Caco-2 (cell line): Measurements from ENCODE around the gene PLRG1. TPM values are rescaled to one million over a fixed set of nuclear protein-coding genes. Genes with fewer than 3 reads are reported as not detected.
A peak's percentile ranks its signal among the peaks of the same experiment; 100 is the strongest.

Source experiments
- BruUV-seq: library from RNA; stranded (reverse); fragments of 400-500 nt; replicated peaks from 2 replicates; lab custom pipeline; 2021; lab: Mats Ljungman, UMichigan
- CTCF ChIA-PET: fragments of 300-600 bp; sonication (Branson Sonifier 250); formaldehyde crosslinking; loops from one replicate; lab custom pipeline; 2022; ENCODE audit warnings: antibody characterized with exemption; lab: Charles Lee
- POLR2A ChIA-PET: fragments of 300-600 bp; sonication (Branson Sonifier 250); formaldehyde crosslinking; loops from one replicate; lab custom pipeline; 2022; ENCODE audit warnings: antibody characterized with exemption; lab: Charles Lee
- DNase-seq, 2 experiments: peaks; one replicate each; pipeline versions ENCODE4 v3.0.0 to v3.0.0-alpha.2; 2020 to 2022
- H3K27me3 ChIP-seq: replicated peaks from 2 replicates; pipeline ENCODE4 v1.6.0; 2011; ENCODE audit warnings: low read length; ENCODE audit not compliant: control insufficient read depth, insufficient read depth
- H3K36me3 ChIP-seq: 2 replicates; pipeline ENCODE4 v1.5.1; 2011; ENCODE audit warnings: low read length; ENCODE audit not compliant: control insufficient read depth, insufficient read depth
- H3K4me1 ChIP-seq: fragments of 250-450 bp; sonication (Bioruptor Pico); 2 replicates; pipeline ENCODE4 v1.5.1; 2020; ENCODE audit warnings: mild to moderate bottlenecking
- H3K4me3 ChIP-seq: 2 replicates; pipeline ENCODE4 v1.5.1; 2011; ENCODE audit warnings: low read depth, mild to moderate bottlenecking, control low read depth, low read length
- H3K9me3 ChIP-seq: fragments of 250-450 bp; sonication (Bioruptor Pico); 2 replicates; pipeline ENCODE4 v1.5.1; 2020; ENCODE audit warnings: mild to moderate bottlenecking, moderate library complexity
- H3K27ac Mint-ChIP-seq: one replicate; pipeline ENCODE4 v1.8.0; 2022; ENCODE audit warnings: mixed read lengths; ENCODE audit not compliant: unreplicated experiment
- H3K27me3 Mint-ChIP-seq: one replicate; pipeline ENCODE4 v1.8.0; 2022; ENCODE audit warnings: mixed read lengths; ENCODE audit not compliant: insufficient read depth, unreplicated experiment
- H3K36me3 Mint-ChIP-seq: one replicate; pipeline ENCODE4 v1.8.0; 2022; ENCODE audit warnings: mild to moderate bottlenecking, mixed read lengths; ENCODE audit not compliant: insufficient read depth, unreplicated experiment
- H3K4me1 Mint-ChIP-seq: one replicate; pipeline ENCODE4 v1.8.0; 2022; ENCODE audit warnings: low read depth, mixed read lengths; ENCODE audit not compliant: unreplicated experiment
- H3K4me3 Mint-ChIP-seq: one replicate; pipeline ENCODE4 v1.8.0; 2022; ENCODE audit warnings: mild to moderate bottlenecking, moderate library complexity, mixed read lengths; ENCODE audit not compliant: unreplicated experiment
- H3K9me3 Mint-ChIP-seq: one replicate; pipeline ENCODE4 v1.8.0; 2022; ENCODE audit warnings: mixed read lengths; ENCODE audit not compliant: unreplicated experiment
- intact Hi-C: fragments of 100-400 bp; cut with micrococcal nuclease; formaldehyde crosslinking; loops from one replicate; pipeline ENCODE4 v1.10.0; 2022; ENCODE audit not compliant: unreplicated experiment
- total RNA-seq: library from RNA; stranded (reverse); gene quantifications from 2 replicates; pipeline ENCODE4 v1.2.3, GENCODE V29; 2022
- TF ChIP-seq, protein P1 (sequence below), 2 experiments: fragments of 200-600 bp in 1 of 2; IDR thresholded peaks; 1 replicate in 1 of 2; 2 replicates in 1 of 2; pipeline versions ENCODE4 v1.5.1 to v1.8.0; 2011 to 2022; ENCODE audit warnings: antibody characterized with exemption in 1 of 2, control low read depth in 1 of 2, inconsistent platforms in 1 of 2, low read depth in 1 of 2, low read length in 1 of 2, mild to moderate bottlenecking in 1 of 2, moderate library complexity in 1 of 2; ENCODE audit not compliant: insufficient read depth in 1 of 2, severe bottlenecking in 1 of 2, unreplicated experiment in 1 of 2

The PLRG1 gene
- total RNA-seq, 1 experiment from 2014 or later = 99.4 TPM

- Mint-ChIP-seq H3K27ac (no peak overlapping the region), H3K36me3 (no peaks in the 10 kb centered on the region), H3K27me3 (no peaks in the 10 kb centered on the region), H3K4me1 (peaks cover 5% of the 10 kb centered on the region), H3K4me3 (no peak overlapping the region), H3K9me3 (no peaks in the 10 kb centered on the region)
- no peaks in the 10 kb centered on the region for H3K9me3 ChIP-seq
- intact Hi-C loops = no loop called here
- BruUV-seq = no TSS peak
- H3K36me3 ChIP-seq = no peaks in the 10 kb centered on the region
- TF ChIP-seq, protein P1, sequence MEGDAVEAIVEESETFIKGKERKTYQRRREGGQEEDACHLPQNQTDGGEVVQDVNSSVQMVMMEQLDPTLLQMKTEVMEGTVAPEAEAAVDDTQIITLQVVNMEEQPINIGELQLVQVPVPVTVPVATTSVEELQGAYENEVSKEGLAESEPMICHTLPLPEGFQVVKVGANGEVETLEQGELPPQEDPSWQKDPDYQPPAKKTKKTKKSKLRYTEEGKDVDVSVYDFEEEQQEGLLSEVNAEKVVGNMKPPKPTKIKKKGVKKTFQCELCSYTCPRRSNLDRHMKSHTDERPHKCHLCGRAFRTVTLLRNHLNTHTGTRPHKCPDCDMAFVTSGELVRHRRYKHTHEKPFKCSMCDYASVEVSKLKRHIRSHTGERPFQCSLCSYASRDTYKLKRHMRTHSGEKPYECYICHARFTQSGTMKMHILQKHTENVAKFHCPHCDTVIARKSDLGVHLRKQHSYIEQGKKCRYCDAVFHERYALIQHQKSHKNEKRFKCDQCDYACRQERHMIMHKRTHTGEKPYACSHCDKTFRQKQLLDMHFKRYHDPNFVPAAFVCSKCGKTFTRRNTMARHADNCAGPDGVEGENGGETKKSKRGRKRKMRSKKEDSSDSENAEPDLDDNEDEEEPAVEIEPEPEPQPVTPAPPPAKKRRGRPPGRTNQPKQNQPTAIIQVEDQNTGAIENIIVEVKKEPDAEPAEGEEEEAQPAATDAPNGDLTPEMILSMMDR (IDR thresholded peaks at IDR 0.05; ENCODE audit: insufficient read depth in 1 of 2, low read depth in 1 of 2, low read length in 1 of 2, severe bottlenecking in 1 of 2, unreplicated experiment in 1 of 2) = no peak
- no peak overlapping the region for H3K4me3 ChIP-seq
- ChIA-PET POLR2A (no interaction called here), CTCF (no interaction called here)
- no peaks in the 10 kb centered on the region for H3K27me3 ChIP-seq
- peaks cover 25% of the 10 kb centered on the region for H3K4me1 ChIP-seq
- no peak for DNase-seq
Observed at GRCh38 chr4:154565704-154566103, 15.5 kb upstream of the PLRG1 start.

DNA sequence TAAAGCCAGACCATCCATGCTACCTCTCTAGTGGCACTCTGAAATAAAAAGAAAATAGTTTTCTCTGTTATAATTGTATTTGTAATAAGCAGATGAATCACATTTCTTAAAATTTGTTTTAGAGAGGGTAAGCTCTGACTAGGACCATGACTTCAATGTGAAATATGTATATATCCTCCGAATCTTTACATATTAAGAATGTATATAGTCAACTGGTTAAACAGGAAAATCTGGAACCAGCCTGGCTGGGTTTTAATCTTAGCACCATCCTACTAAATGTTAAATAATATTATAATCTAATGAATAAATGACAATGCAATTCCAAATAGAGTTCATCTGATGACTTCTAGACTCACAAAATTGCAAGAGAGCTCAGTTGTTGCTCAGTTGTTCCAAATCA is 14.1 kb upstream of the PLRG1 start:
- Mint-ChIP-seq H3K4me1 (peaks cover 19% of the 10 kb centered on the region), H3K27ac (no peak overlapping the region), H3K36me3 (no peaks in the 10 kb centered on the region), H3K27me3 (no peaks in the 10 kb centered on the region), H3K9me3 (no peaks in the 10 kb centered on the region), H3K4me3 (no peak overlapping the region)
- ChIA-PET POLR2A (no interaction called here), CTCF (interaction anchor here (1.3 kb wide), 1 partner anchor 54 kb away, joined by 4 read pairs; no protein-coding TSS in a partner anchor)
- H3K36me3 ChIP-seq = no peaks in the 10 kb centered on the region
- BruUV-seq = no TSS peak
- intact Hi-C loops = no loop called here
- H3K27me3 ChIP-seq = no peaks in the 10 kb centered on the region
- TF ChIP-seq, protein P1 (IDR thresholded peaks at IDR 0.05; ENCODE audit: insufficient read depth in 1 of 2, low read depth in 1 of 2, low read length in 1 of 2, severe bottlenecking in 1 of 2, unreplicated experiment in 1 of 2) = no peak
- H3K4me1 ChIP-seq = peaks cover 37% of the 10 kb centered on the region
- no peaks in the 10 kb centered on the region for H3K9me3 ChIP-seq
- no peak overlapping the region for H3K4me3 ChIP-seq
- no peak for DNase-seq

DNA sequence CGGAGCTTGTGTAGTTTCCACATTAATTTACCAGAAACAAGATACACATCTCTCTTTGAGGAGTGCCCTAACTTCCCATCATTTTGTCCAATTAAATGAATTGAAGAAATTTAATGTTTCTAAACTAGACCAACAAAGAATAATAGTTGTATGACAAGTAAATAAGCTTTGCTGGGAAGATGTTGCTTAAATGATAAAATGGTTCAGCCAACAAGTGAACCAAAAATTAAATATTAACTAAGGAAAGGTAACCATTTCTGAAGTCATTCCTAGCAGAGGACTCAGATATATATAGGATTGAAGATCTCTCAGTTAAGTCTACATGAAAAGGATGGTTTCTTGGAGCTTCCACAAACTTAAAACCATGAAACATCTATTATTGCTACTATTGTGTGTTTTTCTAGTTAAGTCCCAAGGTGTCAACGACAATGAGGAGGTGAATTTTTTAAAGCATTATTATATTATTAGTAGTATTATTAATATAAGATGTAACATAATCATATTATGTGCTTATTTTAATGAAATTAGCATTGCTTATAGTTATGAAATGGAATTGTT is 12.6 kb upstream of the PLRG1 start, which contains the start of gene FGB:
FGB (plus strand) TSS at position 315 of the 558 bp plus-strand sequence; CDS start at position 323, 8 bp downstream.
- TF ChIP-seq, protein P1 (IDR thresholded peaks at IDR 0.05; ENCODE audit: insufficient read depth in 1 of 2, low read depth in 1 of 2, low read length in 1 of 2, severe bottlenecking in 1 of 2, unreplicated experiment in 1 of 2) = no peak
- Histone ChIP-seq H3K36me3 (no peaks in the 10 kb centered on the region), H3K27me3 (no peaks in the 10 kb centered on the region), H3K4me3 (peak within 1 kb of the TSS; percentile 16), H3K4me1 (peaks cover 37% of the 10 kb centered on the region), H3K9me3 (no peaks in the 10 kb centered on the region)
- Mint-ChIP-seq H3K36me3 (no peaks in the 10 kb centered on the region), H3K4me1 (peaks cover 22% of the 10 kb centered on the region), H3K27ac (no peak within 1 kb of the TSS), H3K9me3 (no peaks in the 10 kb centered on the region), H3K27me3 (no peaks in the 10 kb centered on the region), H3K4me3 (no peak within 1 kb of the TSS)
- BruUV-seq = no TSS peak
- no peak for DNase-seq
- ChIA-PET CTCF (interaction anchor here (0.8 to 1.2 kb wide), 2 partner anchors 28 to 56 kb away, joined by 4 read pairs; partner anchors contain the start of gene FGA), POLR2A (no interaction called here)
- intact Hi-C loops = no loop called here
